HT1080 (cell line): ENCODE data around the gene OR2V2. TPM values are rescaled to one million over a fixed set of nuclear protein-coding genes. Genes with fewer than 3 reads are reported as not detected.
A peak's percentile ranks its signal among the peaks of the same experiment; 100 is the strongest.
"Not testable (repeated sequence)": the region's sequence is repeated elsewhere in the genome, so short reads cannot be mapped to it uniquely, and the experiment has no call there.

Experiments
- DNase-seq: peaks from one replicate; pipeline ENCODE4 v3.0.0-alpha.2; 2015; ENCODE audit warnings: low read depth
- total RNA-seq: library from RNA; depleted of rRNA; stranded (reverse); fragments of >200 nt; shearing (Covaris generic); gene quantifications from 2 replicates; pipeline ENCODE4 v1.2.3, GENCODE V29; 2014

Gene OR2V2
- total RNA-seq, 1 experiment from 2014 or later: not detected

DNA sequence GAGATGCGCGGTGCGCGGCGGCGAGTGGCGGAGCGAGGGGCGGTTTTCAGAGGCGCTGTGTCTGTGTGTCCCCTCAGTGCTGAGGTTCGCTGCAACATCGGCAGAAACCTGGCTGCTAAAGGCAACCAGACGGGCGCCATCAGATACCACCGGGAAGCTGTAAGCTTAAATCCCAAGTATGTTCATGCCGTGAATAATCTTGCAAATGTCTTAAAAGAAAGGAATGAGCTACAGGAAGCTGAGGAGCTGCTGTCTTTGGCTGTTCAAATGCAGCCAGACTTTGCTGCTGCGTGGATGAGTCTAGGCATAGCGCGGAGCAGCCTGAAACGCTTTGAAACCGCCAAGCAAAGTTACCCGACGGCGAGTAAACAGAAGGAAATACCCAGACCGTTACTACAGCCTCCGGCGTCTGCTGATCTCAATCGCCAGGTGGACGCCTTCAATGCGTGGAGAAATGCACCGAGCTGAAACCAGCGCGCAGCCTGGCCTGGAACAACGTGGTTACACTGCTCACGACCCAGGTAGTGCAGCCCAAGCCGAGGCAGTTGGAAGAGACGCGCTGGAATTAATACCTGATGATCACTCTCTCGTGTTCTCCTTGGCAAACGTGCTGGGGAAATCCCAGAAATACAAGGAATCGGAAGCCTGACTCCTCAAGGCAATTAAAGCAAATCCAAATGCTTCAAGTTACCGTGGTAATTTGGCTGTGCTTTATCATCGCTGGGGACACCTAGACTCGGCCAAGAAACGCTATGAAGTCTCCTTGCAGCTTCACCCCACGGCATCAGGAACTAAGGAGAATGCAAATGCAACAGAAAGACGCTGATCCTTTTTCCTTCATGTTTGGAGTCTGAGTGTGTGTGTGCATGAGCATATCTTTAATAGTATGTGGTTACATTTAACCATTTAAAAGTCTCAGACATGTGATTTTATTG lies 32.3 kb upstream of the OR2V2 start:
- peak; percentile 47 for DNase-seq

DNA sequence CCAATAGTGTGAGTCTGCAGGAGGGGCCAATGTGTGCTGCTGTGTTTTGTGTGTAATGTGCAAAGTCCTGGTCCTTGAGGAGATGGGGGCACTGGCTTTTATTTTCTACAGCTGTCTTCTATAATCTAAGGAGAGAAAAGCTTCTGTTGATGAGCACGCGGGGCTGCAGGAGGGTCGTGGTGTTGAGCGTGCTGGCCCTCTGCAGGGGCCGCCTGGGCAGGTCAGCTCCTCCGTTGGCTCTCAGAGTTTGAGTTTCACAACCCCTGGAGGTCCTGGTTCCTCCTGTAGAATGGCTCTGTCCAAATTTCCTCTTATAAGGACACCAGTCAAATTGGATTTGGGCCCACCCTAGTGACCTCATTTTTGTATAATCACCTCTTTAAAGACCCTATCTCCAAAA lies 29.0 kb upstream of the OR2V2 start:
- DNase-seq: no peak

GRCh38 chr5:181119105-181119504 lies 28.3 kb upstream of the OR2V2 start:
- DNase-seq: no peak

DNA sequence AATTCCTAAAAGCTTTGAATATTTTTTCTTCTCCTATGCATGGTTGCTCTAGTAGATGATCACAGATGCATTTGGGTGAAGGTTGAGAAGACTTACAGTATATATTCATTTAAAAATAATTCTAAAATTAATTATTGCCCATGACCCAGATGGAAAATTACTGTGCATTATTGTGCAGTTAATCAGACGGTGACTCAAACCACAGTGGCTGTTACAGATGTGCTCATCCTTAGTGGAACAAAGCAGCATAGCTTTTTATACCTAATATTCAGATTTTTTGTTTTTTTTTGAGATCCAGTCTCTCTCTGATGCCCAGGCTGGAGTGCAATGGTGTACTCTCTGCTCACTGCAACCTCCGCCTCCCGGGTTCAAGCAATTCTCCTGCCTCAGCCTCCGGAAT lies 27.1 kb upstream of the OR2V2 start:
- peak; percentile 40 for DNase-seq

DNA sequence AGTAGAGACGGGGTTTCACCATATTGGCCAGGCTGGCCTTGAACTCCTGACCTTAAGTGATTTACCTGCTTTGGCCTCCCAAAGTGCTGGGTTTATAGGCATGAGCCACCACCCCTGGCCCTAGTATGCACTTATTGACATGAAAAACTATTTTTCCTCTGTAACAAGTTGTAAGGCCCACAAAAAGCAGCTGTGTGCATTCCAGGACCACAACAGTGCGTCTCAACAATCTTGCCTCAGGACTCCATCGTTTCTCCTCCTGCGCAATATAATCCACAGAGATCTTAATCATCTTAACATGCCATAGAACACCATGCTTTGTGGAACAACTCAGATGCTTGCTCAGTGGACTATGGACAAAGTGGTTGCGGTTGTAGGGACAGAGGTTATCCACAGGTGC lies 26.6 kb upstream of the OR2V2 start:
- no peak for DNase-seq

DNA sequence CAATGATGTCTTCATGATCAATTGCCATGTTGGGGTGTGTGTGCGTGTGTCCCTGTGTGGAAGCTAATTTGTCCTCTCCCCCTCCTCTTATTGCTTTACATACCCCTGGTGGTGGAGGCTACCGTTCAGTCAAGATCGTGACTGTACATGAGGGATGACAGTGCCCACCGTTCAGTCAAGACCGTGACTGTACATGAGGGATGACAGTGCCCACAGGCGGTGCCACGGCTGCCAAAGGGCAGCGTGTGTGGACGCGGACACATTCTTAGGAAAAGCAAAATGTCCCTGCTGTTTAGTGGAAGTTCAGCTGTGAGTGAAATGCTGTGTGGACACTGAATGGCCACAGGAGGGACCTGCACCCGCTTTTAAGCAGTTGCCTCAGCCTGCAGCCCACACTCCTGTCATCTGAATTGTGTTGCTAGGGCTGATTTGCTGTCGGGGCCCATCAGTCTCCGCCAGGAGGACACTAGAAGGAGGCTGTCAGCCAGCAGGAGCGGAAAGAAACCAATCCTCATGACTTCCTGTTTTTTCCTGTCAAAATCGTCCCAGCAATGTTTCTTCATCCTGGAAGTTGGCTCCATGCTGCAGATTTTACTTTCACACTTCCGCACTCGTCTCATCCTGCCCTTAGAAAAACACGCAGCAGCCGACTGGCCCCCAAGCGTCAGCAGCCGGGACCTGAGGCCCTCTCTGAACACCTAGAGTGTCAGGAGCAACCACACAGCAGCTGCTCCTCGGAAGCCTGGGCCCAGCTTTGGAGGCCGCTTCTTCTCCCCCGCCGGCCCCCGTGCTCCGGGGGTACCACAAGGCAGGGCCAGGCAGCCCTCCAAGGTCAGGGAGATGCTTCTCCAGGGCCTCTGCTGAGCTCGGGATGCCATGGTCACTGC lies 25.5 kb upstream of the OR2V2 start:
- no peak for DNase-seq

DNA sequence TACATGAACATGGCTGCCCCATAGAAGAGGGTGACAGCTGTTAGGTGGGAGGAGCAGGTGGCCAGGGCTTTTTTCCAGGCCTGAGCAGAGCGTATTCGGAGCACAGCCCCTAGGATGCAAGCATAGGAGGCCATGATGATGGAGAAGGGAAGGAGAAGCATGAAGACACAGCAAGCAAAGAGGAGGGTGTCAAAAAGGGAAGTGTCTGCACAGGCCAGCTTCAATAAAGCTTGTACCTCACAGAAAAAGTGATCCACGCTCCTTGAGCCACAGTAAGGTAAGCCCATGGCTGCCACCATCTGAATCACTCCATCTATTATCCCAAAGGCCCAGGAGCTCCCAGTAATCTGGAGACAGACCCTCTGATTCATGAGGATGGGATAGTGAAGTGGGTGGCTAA lies 22.9 kb upstream of the OR2V2 start:
- DNase-seq: no peak

DNA sequence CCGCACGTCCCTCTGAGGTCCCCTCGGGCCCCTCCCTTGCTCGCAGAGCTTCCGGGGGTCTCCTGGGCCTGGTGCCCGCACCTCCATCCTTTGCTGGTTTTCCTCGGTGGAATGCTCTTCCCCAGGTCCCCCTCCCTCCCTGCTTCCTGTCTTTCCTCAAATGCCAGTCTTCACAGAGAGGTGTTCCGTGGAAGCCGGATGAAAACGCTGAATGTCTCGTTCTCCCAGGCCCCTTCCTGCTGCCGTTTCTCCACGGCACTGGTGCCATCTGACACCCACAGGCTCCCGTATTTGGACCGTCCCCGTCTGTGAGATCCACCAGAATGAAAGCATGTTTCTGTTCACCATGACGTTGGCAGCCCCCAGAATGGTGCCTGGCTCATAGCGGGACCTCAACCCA lies 20.5 kb upstream of the OR2V2 start:
- no peak for DNase-seq

GRCh38 chr5:181127456-181127855 lies 19.9 kb upstream of the OR2V2 start:
- no peak for DNase-seq

- no peak for DNase-seq
Measured at GRCh38 chr5:181127907-181128626, 19.3 kb upstream of the OR2V2 start.

GRCh38 chr5:181129601-181130000 lies 17.8 kb upstream of the OR2V2 start:
- no peak for DNase-seq

DNA sequence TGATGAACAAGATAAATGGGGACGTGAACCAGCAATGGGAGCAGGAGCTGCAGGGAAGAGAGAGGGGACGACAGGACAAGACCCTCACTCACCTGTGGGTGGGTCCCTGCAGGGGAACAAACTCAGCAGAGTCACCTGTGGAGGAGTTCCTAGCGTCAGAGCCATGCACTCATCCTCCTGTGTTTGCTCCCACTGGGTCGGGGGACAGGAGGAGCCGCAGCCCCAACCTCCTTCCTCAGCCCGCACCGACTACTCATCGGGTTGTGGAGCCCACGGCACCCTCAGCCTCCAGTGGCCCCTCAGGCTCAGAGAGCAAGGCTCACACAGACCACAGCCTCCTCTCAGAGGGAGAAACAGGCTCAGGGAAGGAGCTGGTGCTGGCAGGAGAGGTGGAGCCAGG lies 17.3 kb upstream of the OR2V2 start:
- DNase-seq: not testable (repeated sequence)

DNA sequence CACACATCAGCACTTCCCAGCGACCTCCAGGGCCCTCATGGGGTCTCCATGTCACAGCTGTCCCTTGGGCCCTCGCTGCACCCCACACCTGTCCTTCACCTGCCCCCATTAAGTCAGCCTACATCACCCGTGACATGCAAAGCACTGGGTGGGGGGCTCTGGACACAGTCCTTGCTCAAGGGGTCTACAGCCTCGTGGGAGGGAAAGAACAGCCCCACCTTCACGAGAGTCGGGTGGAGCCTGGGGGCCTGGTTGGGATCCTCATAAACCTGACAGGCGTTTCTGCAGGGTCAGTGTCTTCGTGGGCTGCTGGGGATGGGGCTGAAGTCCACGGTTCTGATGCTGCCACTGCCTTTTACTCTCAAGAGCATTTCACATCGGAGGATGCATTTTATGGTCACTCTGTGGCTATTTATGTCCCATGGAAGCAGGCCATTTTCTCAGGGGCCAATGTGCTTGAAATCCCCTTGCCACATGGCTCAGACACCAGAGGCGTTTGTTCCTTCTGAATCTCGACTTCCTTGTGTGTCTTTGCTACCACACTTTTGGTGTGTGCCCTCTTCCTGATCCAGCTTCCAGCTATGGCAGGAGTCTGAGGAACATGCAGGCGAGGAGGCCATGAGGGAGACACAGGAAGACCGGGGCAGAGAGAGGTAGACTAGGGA lies 16.4 kb upstream of the OR2V2 start, which contains the start of gene OR2V1:
Gene OR2V1, minus strand, starts transcription at position 338 of the 665 bp plus-strand sequence. CDS start 5,865 bp downstream, outside the sequence.
- DNase-seq: no peak

- DNase-seq: no peak
Measured at GRCh38 chr5:181131514-181131913, 15.9 kb upstream of the OR2V2 start.

GRCh38 chr5:181133083-181133482 lies 14.3 kb upstream of the OR2V2 start:
- no peak for DNase-seq

- DNase-seq: peak; percentile 87
Measured at GRCh38 chr5:181133610-181134231, 13.7 kb upstream of the OR2V2 start.

DNA sequence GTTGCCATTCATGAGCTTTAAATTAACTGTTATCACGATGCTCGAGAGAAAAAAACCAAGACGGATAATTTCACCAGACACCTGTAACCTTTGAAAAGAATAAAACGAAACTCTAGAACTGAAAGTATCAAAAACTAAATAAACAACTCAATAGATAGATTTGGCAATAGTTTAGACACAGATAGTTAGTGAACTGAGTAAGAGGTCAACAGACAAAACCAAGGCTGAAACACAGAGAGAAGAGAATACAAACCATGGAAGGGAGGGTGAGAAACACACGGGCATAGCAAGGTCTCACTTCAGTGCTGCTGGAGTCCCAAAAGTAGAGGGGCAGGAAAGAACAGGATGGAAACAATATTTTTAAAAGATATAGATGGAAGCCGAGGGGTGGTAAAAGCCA lies 13.1 kb upstream of the OR2V2 start:
- no peak for DNase-seq

- DNase-seq: no peak
Measured at GRCh38 chr5:181136361-181136955, 10.9 kb upstream of the OR2V2 start.

- DNase-seq: peak; percentile 54
Measured at GRCh38 chr5:181138258-181138657, 9.1 kb upstream of the OR2V2 start.

GRCh38 chr5:181140766-181141165 lies 6.6 kb upstream of the OR2V2 start:
- no peak for DNase-seq
